ENCODE results near the gene TNPO3. TPM values are rescaled to one million over a fixed set of nuclear protein-coding genes. Genes with fewer than 3 reads are reported as not detected.

The TNPO3 gene
- total RNA-seq, 3 donors from 2014 or later (not counting 1 experiment from before 2014, with no cell fraction given): 33.9 to 41.1 (median 37.9) TPM

DNA sequence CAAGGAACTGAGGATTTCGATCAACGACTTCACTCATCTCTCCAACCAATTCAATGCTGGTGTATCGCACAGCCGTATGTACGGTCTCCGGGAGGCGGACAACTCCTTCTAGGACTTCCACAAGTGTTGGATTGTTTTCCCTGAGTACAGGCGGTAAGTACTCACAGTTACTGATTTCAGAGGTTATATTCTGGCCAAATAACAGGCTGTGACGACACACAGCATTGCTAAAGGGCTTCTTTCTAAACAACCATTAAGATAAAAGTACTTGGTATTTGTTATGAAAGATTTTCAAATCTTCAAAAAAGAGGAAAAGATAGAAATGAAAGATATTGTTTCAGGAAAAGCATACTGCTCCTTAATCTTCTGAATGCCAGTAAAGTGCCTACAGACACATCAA is 65.0 kb downstream of the TNPO3 start:
- Histone ChIP-seq H3K4me3 (ENCODE audit: low read length) (no peak overlapping the region), H3K27me3 (ENCODE audit: control insufficient read depth, insufficient read depth, low read length) (no peaks in the 10 kb centered on the region), H3K27ac (ENCODE audit: low read length) (no peak overlapping the region), H3K36me3 (ENCODE audit: control insufficient read depth, insufficient read depth, low read length) (peaks cover 79% of the 10 kb centered on the region), H3K9me3 (ENCODE audit: control insufficient read depth, insufficient read depth, low read length) (no peaks in the 10 kb centered on the region), H3K4me1 (ENCODE audit: control insufficient read depth, insufficient read depth, low read length) (no peaks in the 10 kb centered on the region)
- Mint-ChIP-seq H3K27me3 (ENCODE audit: low read depth in 2 of 2) (no peaks in the 10 kb centered on the region), H3K36me3 (no peaks in the 10 kb centered on the region), H3K27ac (no peak overlapping the region), H3K4me3 (no peak overlapping the region), H3K9me3 (no peaks in the 10 kb centered on the region), H3K4me1 (peaks cover 0 to 4% of the 10 kb centered on the region in 2 donors)
- ATAC-seq (no peak), DNase-seq (no peak)
- TF ChIP-seq, protein P1, sequence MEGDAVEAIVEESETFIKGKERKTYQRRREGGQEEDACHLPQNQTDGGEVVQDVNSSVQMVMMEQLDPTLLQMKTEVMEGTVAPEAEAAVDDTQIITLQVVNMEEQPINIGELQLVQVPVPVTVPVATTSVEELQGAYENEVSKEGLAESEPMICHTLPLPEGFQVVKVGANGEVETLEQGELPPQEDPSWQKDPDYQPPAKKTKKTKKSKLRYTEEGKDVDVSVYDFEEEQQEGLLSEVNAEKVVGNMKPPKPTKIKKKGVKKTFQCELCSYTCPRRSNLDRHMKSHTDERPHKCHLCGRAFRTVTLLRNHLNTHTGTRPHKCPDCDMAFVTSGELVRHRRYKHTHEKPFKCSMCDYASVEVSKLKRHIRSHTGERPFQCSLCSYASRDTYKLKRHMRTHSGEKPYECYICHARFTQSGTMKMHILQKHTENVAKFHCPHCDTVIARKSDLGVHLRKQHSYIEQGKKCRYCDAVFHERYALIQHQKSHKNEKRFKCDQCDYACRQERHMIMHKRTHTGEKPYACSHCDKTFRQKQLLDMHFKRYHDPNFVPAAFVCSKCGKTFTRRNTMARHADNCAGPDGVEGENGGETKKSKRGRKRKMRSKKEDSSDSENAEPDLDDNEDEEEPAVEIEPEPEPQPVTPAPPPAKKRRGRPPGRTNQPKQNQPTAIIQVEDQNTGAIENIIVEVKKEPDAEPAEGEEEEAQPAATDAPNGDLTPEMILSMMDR (IDR thresholded peaks at IDR 0.05): no peak
- intact Hi-C loops (cut with micrococcal nuclease): no loop called here
- 96% methylated on average over 6 of the region's 9 CpGs for WGBS (ENCODE audit: insufficient coverage)

DNA sequence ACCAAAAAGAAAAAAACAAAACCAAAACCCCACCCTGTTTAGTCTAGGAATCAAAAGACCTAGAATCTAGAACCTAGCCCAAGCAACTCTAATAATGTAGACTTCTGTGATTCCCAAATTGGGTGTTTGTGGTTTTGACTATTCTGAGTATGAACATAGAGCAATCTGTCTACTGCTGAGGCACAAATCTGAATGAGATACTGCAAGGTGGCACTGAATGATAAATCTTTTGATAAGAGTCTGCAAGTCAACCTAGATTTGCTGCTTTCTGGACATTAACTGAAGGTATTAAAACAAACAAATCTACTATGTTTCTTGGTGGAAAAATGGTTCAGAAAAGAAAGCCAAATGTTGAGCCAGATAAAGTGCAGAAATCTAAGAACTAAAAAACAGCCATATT is 66.5 kb downstream of the TNPO3 start:
- intact Hi-C loops (cut with micrococcal nuclease): no loop called here
- H3K27ac ChIP-seq (ENCODE audit: low read length): no peak overlapping the region
- no peaks in the 10 kb centered on the region for H3K27me3 Mint-ChIP-seq (ENCODE audit: low read depth in 2 of 2)
- no peaks in the 10 kb centered on the region for H3K27me3 ChIP-seq (ENCODE audit: control insufficient read depth, insufficient read depth, low read length)
- no peaks in the 10 kb centered on the region for H3K4me1 ChIP-seq (ENCODE audit: control insufficient read depth, insufficient read depth, low read length)
- H3K36me3 Mint-ChIP-seq: no peaks in the 10 kb centered on the region
- TF ChIP-seq, protein P1 (IDR thresholded peaks at IDR 0.05): no peak
- ATAC-seq (no peak), DNase-seq (no peak)
- H3K27ac Mint-ChIP-seq: no peak overlapping the region
- no peaks in the 10 kb centered on the region for H3K9me3 Mint-ChIP-seq
- no peaks in the 10 kb centered on the region for H3K9me3 ChIP-seq (ENCODE audit: control insufficient read depth, insufficient read depth, low read length)
- H3K4me3 ChIP-seq (ENCODE audit: low read length): no peak overlapping the region
- H3K4me1 Mint-ChIP-seq: peaks cover 0 to 4% of the 10 kb centered on the region in 2 donors
- H3K4me3 Mint-ChIP-seq: no peak overlapping the region
- H3K36me3 ChIP-seq (ENCODE audit: control insufficient read depth, insufficient read depth, low read length): peaks cover 86% of the 10 kb centered on the region

GRCh38 chr7:128986609-128987008 is 68.3 kb downstream of the TNPO3 start:
- no peaks in the 10 kb centered on the region for H3K4me1 ChIP-seq (ENCODE audit: control insufficient read depth, insufficient read depth, low read length)
- Mint-ChIP-seq H3K9me3 (no peaks in the 10 kb centered on the region), H3K4me3 (no peak overlapping the region), H3K4me1 (peaks cover 0 to 4% of the 10 kb centered on the region in 2 donors), H3K27ac (no peak overlapping the region), H3K27me3 (ENCODE audit: low read depth in 2 of 2) (no peaks in the 10 kb centered on the region), H3K36me3 (no peaks in the 10 kb centered on the region)
- no peak overlapping the region for H3K27ac ChIP-seq (ENCODE audit: low read length)
- peaks cover 84% of the 10 kb centered on the region for H3K36me3 ChIP-seq (ENCODE audit: control insufficient read depth, insufficient read depth, low read length)
- no peak for DNase-seq
- 97% methylated on average over 3 of the region's 3 CpGs for WGBS (ENCODE audit: insufficient coverage)
- intact Hi-C loops (cut with micrococcal nuclease): no loop called here
- H3K4me3 ChIP-seq (ENCODE audit: low read length): no peak overlapping the region
- H3K27me3 ChIP-seq (ENCODE audit: control insufficient read depth, insufficient read depth, low read length): no peaks in the 10 kb centered on the region
- TF ChIP-seq, protein P1 (IDR thresholded peaks at IDR 0.05): no peak
- ATAC-seq: no peak
- no peaks in the 10 kb centered on the region for H3K9me3 ChIP-seq (ENCODE audit: control insufficient read depth, insufficient read depth, low read length)

DNA sequence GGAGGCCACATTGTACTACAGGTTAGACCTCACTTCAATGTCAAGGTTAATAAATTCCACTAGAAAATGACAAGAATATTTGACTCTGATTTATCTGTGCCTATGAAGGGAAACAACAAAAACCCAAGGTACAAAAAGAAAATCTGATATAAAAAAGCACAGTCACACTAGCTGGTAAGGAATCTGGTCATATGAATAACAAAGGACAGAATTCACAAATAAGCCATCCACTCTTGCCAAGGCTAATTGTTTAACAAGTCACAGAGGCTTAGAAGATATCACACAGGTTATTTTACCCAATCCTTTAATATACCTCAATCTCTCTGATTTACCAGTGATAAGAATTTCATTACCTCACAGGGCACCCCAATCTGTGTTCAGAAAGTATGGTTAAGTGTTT is 69.3 kb downstream of the TNPO3 start:
- ATAC-seq (no peak), DNase-seq (no peak)
- H3K4me3 ChIP-seq (ENCODE audit: low read length): no peak overlapping the region
- intact Hi-C loops (cut with micrococcal nuclease): no loop called here
- H3K27me3 ChIP-seq (ENCODE audit: control insufficient read depth, insufficient read depth, low read length): no peaks in the 10 kb centered on the region
- TF ChIP-seq, protein P1 (IDR thresholded peaks at IDR 0.05): no peak
- Mint-ChIP-seq H3K27ac (no peak overlapping the region), H3K27me3 (ENCODE audit: low read depth in 2 of 2) (no peaks in the 10 kb centered on the region), H3K36me3 (no peaks in the 10 kb centered on the region), H3K4me1 (peaks cover 0 to 4% of the 10 kb centered on the region in 2 donors), H3K4me3 (no peak overlapping the region), H3K9me3 (no peaks in the 10 kb centered on the region)
- peaks cover 87% of the 10 kb centered on the region for H3K36me3 ChIP-seq (ENCODE audit: control insufficient read depth, insufficient read depth, low read length)
- H3K9me3 ChIP-seq (ENCODE audit: control insufficient read depth, insufficient read depth, low read length): no peaks in the 10 kb centered on the region
- H3K27ac ChIP-seq (ENCODE audit: low read length): no peak overlapping the region
- H3K4me1 ChIP-seq (ENCODE audit: control insufficient read depth, insufficient read depth, low read length): no peaks in the 10 kb centered on the region

Measured in natural killer cell (primary cell).